K562 (cell line): Measurements from ENCODE around the gene SMIM35. TPM values are rescaled to one million over a fixed set of nuclear protein-coding genes. Genes with fewer than 3 reads are reported as not detected.

Experiments
- BHLHE40 ChIP-seq: IDR thresholded peaks from 2 replicates; pipeline ENCODE4 v1.6.1; 2011; ENCODE audit warnings: low read length, improper control_type of control experiment
- DMBX1 ChIP-seq: fragments of 250-450 bp; sonication (Bioruptor Pico); IDR thresholded peaks from 2 replicates; pipeline ENCODE4 v1.8.0; 2022; ENCODE audit warnings: inconsistent platforms, mild to moderate bottlenecking, moderate library complexity, borderline replicate concordance
- FOXK2 ChIP-seq, 2 experiments: fragments of 450-650 bp; IDR thresholded peaks in 1 of 2; conservative IDR thresholded peaks in 1 of 2; 2 replicates each; pipeline ENCODE4 v1.6.1; 2016; ENCODE audit warnings: low read depth in 2 of 2, mild to moderate bottlenecking in 1 of 2
- HDGF ChIP-seq: fragments of 450-650 bp; IDR thresholded peaks from 2 replicates; pipeline ENCODE4 v1.6.1; 2016
- MTA1 ChIP-seq: fragments of 450-650 bp; IDR thresholded peaks from 2 replicates; pipeline ENCODE4 v1.6.1; 2017; ENCODE audit warnings: borderline replicate concordance
- NFE2L1 ChIP-seq: fragments of 450-650 bp; IDR thresholded peaks from 2 replicates; pipeline ENCODE4 v1.6.1; 2016; ENCODE audit warnings: missing genetic modification characterization, low read depth, mild to moderate bottlenecking, missing compliant biosample characterization, moderate library complexity, borderline replicate concordance
- NRF1 ChIP-seq, 2 experiments: fragments of 450-650 bp; IDR thresholded peaks in 1 of 2; conservative IDR thresholded peaks in 1 of 2; 2 replicates each; pipeline ENCODE4 v1.6.1; 2014; ENCODE audit warnings: mild to moderate bottlenecking in 2 of 2
- POLR2B ChIP-seq: fragments of 450-650 bp; IDR thresholded peaks from 2 replicates; pipeline ENCODE4 v1.6.1; 2018; ENCODE audit warnings: low read depth; ENCODE audit not compliant: partially characterized antibody
- SMAD1 ChIP-seq: fragments of 150-350 bp; IDR thresholded peaks from 2 replicates; pipeline ENCODE4 v1.6.1; 2014; ENCODE audit warnings: low read length, low read depth; ENCODE audit not compliant: partially characterized antibody
- ZEB2 ChIP-seq: fragments of 450-650 bp; IDR thresholded peaks from 2 replicates; pipeline ENCODE4 v1.6.1; 2016
- ZNF717 ChIP-seq: fragments of 250-450 bp; sonication (Bioruptor Pico); IDR thresholded peaks from 2 replicates; pipeline ENCODE4 v1.5.0; 2021
- ZNF76 ChIP-seq: fragments of 250-450 bp; sonication (Bioruptor Pico); IDR thresholded peaks from 2 replicates; pipeline ENCODE4 v1.4.0; 2020; ENCODE audit warnings: mild to moderate bottlenecking, moderate library complexity, borderline replicate concordance
- ZNF764 ChIP-seq: fragments of 250-450 bp; sonication (Bioruptor Pico); IDR thresholded peaks from 2 replicates; pipeline ENCODE4 v1.4.0; 2020; ENCODE audit warnings: low read depth, mild to moderate bottlenecking, moderate library complexity
- ZNF830 ChIP-seq: fragments of 250-450 bp; sonication (Bioruptor Pico); IDR thresholded peaks from 2 replicates; pipeline ENCODE4 v1.5.0; 2021; ENCODE audit warnings: mild to moderate bottlenecking
- ZSCAN32 ChIP-seq: fragments of 450-650 bp; formaldehyde crosslinking; IDR thresholded peaks from 2 replicates; pipeline ENCODE4 v1.4.0; 2020; ENCODE audit warnings: mild to moderate bottlenecking, moderate library complexity
- polyA plus RNA-seq, 8 experiments: library from polyadenylated mRNA; depleted of rRNA in 4 of 8; stranded (reverse) in 5 of 8; unstranded in 3 of 8; fragments of >200 nt; fragmentation: Nextera tagmentation in 2 of 8; fragmentation: Illumina TruSeq in 1 of 8; extraction: Ambion mirVana in 2 of 8; extraction: Trizol in 1 of 8; gene quantifications; 2 replicates each; pipeline versions ENCODE4 v1.2.1 to v1.2.3, GENCODE V29; 2011 to 2014; ENCODE audit warnings: inconsistent platforms in 1 of 8, missing spikeins in 1 of 8
- total RNA-seq, 7 experiments: library from RNA; depleted of rRNA in 6 of 7; stranded (reverse); fragments of >200 nt in 6 of 7; fragmentation: Illumina TruSeq in 2 of 7; extraction: Trizol in 2 of 7; gene quantifications; 2 replicates each; pipeline versions ENCODE4 v1.2.1 to v1.2.3, GENCODE V29; 2011 to 2021; ENCODE audit warnings: low replicate concordance in 1 of 7
- TF ChIP-seq, protein P1 (sequence below), 2 experiments: fragments of 450-650 bp; IDR thresholded peaks; 2 replicates each; pipeline ENCODE4 v1.6.1; 2018; ENCODE audit warnings: mild to moderate bottlenecking in 2 of 2, low read depth in 1 of 2; ENCODE audit not compliant: partially characterized antibody in 2 of 2
- TF ChIP-seq, protein P2 (sequence below), 2 experiments: fragments of 450-650 bp in 1 of 2; sonication (generic) in 1 of 2; formaldehyde crosslinking in 1 of 2; IDR thresholded peaks in 1 of 2; conservative IDR thresholded peaks in 1 of 2; 2 replicates each; pipeline versions ENCODE4 v1.6.1 to v1.8.1; 2016 to 2023; ENCODE audit warnings: mild to moderate bottlenecking in 2 of 2, moderate library complexity in 2 of 2, inconsistent platforms in 1 of 2, missing genetic modification reagents in 1 of 2
- TF ChIP-seq, protein P3 (sequence below): sonication (generic); formaldehyde crosslinking; IDR thresholded peaks from 2 replicates; pipeline ENCODE4 v1.8.1; 2023; ENCODE audit warnings: missing genetic modification reagents, mild to moderate bottlenecking, borderline replicate concordance

The SMIM35 gene
- total and polyA plus RNA-seq, 9 of the 15 experiments (the other 6 are each of a cell fraction or from before 2014, with no cell fraction given), result 0.03 TPM; not detected in 7

DNA sequence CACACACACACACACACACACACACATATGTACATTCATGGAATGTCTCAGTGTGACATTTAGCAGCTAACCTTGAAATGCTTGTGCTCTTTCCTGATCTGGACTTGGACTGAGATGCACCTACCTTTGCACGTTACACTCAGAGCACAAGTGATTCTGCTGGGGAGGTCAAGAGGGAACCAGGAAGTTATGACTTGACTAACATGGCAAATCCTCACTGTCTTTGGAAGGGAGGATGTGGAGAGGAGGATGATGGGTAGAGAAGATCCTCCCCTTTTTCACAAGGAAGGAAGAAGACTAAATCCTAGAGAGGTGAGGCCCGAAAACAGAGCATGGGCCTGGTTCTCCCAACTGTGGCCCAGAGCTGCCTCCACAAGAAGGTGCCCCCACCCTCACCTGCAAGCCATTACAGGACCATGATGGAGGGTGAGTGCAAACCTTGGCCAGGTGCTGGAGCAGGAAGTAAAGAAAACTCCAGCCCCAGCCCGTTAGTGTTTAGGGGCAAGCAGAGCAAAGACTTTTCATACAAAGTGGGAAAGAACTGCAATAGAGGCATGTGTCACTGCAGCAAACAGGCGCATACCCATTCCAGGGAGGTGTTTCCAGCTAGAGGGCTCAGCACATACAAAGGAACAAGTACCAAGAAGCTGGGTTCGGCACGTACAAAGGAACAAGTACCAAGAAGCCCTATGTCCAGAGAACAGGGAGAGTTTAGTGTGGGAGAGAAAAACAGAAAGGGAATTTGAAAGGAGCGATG is 39.5 kb upstream of the SMIM35 start (continued):
- TF ChIP-seq NRF1 (conservative IDR thresholded peaks at IDR 0.05 in 1 of 2, IDR thresholded peaks at IDR 0.05 in 1 of 2) (no peak), NFE2L1 (tag) (no peak), ZNF76 (CRISPR knock-in tag) (no peak), ZEB2 (no peak), ZNF717 (peak; percentile 84; the same call in 1 of the 2 replicates), FOXK2 (conservative IDR thresholded peaks at IDR 0.05 in 1 of 2, IDR thresholded peaks at IDR 0.05 in 1 of 2; ENCODE audit: low read depth in 2 of 2) (no peak), SMAD1 (peak; percentile 58), MTA1 (no peak), ZNF830 (CRISPR knock-in tag) (no peak), ZSCAN32 (CRISPR knock-in tag) (peak; percentile 85), POLR2B (peak; percentile 67), HDGF (no peak), BHLHE40 (no peak), DMBX1 (CRISPR knock-in tag) (no peak), ZNF764 (CRISPR knock-in tag) (no peak)
- TF ChIP-seq, protein P1, sequence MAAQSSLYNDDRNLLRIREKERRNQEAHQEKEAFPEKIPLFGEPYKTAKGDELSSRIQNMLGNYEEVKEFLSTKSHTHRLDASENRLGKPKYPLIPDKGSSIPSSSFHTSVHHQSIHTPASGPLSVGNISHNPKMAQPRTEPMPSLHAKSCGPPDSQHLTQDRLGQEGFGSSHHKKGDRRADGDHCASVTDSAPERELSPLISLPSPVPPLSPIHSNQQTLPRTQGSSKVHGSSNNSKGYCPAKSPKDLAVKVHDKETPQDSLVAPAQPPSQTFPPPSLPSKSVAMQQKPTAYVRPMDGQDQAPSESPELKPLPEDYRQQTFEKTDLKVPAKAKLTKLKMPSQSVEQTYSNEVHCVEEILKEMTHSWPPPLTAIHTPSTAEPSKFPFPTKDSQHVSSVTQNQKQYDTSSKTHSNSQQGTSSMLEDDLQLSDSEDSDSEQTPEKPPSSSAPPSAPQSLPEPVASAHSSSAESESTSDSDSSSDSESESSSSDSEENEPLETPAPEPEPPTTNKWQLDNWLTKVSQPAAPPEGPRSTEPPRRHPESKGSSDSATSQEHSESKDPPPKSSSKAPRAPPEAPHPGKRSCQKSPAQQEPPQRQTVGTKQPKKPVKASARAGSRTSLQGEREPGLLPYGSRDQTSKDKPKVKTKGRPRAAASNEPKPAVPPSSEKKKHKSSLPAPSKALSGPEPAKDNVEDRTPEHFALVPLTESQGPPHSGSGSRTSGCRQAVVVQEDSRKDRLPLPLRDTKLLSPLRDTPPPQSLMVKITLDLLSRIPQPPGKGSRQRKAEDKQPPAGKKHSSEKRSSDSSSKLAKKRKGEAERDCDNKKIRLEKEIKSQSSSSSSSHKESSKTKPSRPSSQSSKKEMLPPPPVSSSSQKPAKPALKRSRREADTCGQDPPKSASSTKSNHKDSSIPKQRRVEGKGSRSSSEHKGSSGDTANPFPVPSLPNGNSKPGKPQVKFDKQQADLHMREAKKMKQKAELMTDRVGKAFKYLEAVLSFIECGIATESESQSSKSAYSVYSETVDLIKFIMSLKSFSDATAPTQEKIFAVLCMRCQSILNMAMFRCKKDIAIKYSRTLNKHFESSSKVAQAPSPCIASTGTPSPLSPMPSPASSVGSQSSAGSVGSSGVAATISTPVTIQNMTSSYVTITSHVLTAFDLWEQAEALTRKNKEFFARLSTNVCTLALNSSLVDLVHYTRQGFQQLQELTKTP (IDR thresholded peaks at IDR 0.05; ENCODE audit: low read depth in 1 of 2, partially characterized antibody in 2 of 2), result no peak
- TF ChIP-seq, protein P2, sequence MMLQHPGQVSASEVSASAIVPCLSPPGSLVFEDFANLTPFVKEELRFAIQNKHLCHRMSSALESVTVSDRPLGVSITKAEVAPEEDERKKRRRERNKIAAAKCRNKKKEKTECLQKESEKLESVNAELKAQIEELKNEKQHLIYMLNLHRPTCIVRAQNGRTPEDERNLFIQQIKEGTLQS (IDR thresholded peaks at IDR 0.05), result no peak
- TF ChIP-seq, protein P2 (CRISPR knock-in tag; conservative IDR thresholded peaks at IDR 0.05), result no peak
- TF ChIP-seq, protein P3, sequence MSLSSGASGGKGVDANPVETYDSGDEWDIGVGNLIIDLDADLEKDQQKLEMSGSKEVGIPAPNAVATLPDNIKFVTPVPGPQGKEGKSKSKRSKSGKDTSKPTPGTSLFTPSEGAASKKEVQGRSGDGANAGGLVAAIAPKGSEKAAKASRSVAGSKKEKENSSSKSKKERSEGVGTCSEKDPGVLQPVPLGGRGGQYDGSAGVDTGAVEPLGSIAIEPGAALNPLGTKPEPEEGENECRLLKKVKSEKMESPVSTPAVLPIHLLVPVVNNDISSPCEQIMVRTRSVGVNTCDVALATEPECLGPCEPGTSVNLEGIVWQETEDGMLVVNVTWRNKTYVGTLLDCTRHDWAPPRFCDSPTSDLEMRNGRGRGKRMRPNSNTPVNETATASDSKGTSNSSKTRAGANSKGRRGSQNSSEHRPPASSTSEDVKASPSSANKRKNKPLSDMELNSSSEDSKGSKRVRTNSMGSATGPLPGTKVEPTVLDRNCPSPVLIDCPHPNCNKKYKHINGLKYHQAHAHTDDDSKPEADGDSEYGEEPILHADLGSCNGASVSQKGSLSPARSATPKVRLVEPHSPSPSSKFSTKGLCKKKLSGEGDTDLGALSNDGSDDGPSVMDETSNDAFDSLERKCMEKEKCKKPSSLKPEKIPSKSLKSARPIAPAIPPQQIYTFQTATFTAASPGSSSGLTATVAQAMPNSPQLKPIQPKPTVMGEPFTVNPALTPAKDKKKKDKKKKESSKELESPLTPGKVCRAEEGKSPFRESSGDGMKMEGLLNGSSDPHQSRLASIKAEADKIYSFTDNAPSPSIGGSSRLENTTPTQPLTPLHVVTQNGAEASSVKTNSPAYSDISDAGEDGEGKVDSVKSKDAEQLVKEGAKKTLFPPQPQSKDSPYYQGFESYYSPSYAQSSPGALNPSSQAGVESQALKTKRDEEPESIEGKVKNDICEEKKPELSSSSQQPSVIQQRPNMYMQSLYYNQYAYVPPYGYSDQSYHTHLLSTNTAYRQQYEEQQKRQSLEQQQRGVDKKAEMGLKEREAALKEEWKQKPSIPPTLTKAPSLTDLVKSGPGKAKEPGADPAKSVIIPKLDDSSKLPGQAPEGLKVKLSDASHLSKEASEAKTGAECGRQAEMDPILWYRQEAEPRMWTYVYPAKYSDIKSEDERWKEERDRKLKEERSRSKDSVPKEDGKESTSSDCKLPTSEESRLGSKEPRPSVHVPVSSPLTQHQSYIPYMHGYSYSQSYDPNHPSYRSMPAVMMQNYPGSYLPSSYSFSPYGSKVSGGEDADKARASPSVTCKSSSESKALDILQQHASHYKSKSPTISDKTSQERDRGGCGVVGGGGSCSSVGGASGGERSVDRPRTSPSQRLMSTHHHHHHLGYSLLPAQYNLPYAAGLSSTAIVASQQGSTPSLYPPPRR, result no peak
